Stomach smooth muscle (tissue), 2 donors: Measurements from ENCODE around the gene SLC9A9.

ENCODE experiments used
- H3K27ac ChIP-seq: one replicate; pipeline ENCODE4 v1.7.0; 2013; ENCODE audit warnings: mild to moderate bottlenecking, low read length, inconsistent platforms
- H3K27me3 ChIP-seq, 2 donors: one replicate each; pipeline ENCODE4 v1.7.0; 2013; ENCODE audit warnings: low read length in 2 of 2; ENCODE audit not compliant: insufficient read depth in 2 of 2, control insufficient read depth in 1 of 2
- H3K36me3 ChIP-seq, 2 donors: one replicate each; pipeline ENCODE4 v1.7.0; 2013; ENCODE audit warnings: low read length in 2 of 2; ENCODE audit not compliant: control insufficient read depth in 2 of 2, insufficient read depth in 2 of 2
- H3K4me1 ChIP-seq: one replicate; pipeline ENCODE4 v1.7.0; 2013; ENCODE audit warnings: low read length; ENCODE audit not compliant: control insufficient read depth, insufficient read depth
- H3K4me3 ChIP-seq, 2 donors: one replicate each; pipeline ENCODE4 v1.7.0; 2013; ENCODE audit warnings: low read length in 2 of 2
- H3K9ac ChIP-seq, 2 donors: one replicate each; pipeline ENCODE4 v1.7.0; 2013; ENCODE audit warnings: low read length in 2 of 2, mild to moderate bottlenecking in 1 of 2
- H3K9me3 ChIP-seq, 2 donors: one replicate each; pipeline ENCODE4 v1.7.0; 2013; ENCODE audit warnings: low read length in 2 of 2; ENCODE audit not compliant: control insufficient read depth in 2 of 2
- donor health status: healthy.
- donor health status: Pancreatic carcinoma.

The SLC9A9 gene

DNA sequence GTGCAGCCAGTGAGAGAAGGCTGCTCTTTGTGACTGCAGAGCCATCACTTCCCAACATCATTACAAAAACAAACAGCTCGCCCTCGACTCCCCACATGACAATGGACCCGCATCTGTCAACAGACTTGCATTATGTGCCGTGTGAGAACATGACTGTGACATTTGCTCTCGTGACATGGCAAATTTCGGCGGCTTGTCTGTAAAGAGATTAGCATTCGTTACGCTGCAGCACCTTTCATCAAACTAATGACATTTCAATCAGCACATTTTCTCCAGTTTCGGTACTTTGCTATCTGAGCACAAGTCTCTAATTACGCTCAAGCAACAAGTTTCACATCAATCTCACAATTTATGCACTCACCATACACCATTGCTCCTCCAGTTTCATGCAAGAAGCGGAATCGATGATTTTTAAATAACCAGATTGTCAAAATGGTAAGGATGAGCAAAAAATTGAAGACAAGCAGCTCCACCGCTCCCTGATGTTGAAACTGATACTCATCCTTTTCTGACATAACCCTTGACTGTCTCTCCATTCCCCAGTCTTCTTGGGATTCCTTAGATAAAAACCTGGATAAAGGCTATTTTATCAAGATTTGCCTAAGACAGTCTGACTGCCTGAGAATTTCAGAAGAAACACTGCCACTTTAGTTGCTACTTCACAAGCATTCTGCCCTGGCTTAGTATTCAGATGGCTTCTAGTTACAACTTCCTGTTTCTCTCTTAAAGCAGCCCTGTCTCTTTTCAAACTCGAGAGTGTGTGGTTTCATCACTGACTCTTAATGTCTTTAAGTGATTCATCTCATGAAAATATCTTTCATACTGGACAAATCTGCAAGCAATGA, at the start of gene SLC9A9:
Gene SLC9A9, minus strand, starts transcription at position 682 of the 845 bp plus-strand sequence. Its CDS starts 146 bp downstream, at position 536.
- H3K27me3 ChIP-seq = no peaks in the 10 kb centered on the region
- H3K9ac ChIP-seq = peak within 1 kb of the TSS; percentile 61 to 72
- peak within 1 kb of the TSS; percentile 89 to 98 for H3K4me3 ChIP-seq
- H3K4me1 ChIP-seq = peaks cover 3% of the 10 kb centered on the region
- no peaks in the 10 kb centered on the region for H3K9me3 ChIP-seq
- no peak within 1 kb of the TSS for H3K27ac ChIP-seq
- H3K36me3 ChIP-seq = no peaks in the 10 kb centered on the region

DNA sequence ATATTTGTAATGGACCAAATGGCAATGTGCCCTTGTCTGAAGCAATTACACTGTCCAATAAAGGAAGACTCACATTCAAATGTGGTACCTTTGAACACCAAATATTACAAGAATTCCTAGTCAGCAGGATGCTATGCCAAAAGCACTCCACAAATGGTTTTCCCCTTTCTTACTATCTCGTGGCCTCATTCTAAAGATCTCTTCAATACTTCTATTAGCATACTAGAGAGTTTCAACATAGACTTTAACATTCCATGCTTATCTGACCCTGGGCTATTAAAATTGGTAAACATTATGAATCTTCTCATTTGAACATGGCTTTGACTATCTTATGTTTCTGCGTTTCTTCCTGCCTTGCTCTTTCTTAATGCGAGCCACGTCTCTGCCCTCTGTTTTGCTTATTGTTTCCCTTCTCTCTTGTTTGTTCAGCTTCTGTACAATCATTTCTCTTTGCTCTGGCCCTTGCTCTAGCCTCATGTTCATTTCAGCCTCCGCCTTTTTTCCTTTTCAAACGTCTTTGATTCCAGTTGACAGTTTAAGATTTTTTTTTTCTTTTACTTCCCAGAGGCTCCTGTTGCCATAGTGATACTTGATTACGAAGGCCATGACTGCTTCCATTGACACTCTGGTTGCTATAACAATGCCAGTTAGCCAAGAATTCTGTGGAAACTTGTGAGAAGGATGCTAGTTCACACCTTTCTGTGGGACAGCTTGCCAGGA, 49.5 kb upstream of the SLC9A9 start:
- Histone ChIP-seq H3K9me3 (no peaks in the 10 kb centered on the region), H3K9ac (no peak overlapping the region), H3K27me3 (no peaks in the 10 kb centered on the region), H3K36me3 (no peaks in the 10 kb centered on the region), H3K27ac (no peak overlapping the region), H3K4me1 (no peaks in the 10 kb centered on the region), H3K4me3 (no peak overlapping the region)

DNA sequence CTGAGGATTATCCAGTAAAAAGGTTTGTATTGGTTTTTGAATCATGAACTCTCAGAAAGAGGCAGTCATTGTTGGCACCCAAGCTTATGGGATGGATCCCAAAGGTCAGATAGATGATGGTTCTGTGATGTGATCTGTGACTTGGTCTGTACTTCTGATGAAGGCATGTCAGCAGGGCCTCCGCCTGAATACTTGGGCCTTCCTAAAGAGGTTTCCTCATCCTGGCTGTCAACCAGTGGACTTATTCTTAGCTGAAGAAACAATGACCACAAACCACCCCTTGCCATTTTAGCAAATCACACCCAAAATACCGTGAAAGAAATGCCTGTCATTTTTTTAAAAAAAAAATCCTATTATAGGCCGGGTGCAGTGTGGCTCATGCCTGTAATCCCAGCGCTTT, 48.2 kb upstream of the SLC9A9 start:
- no peaks in the 10 kb centered on the region for H3K9me3 ChIP-seq
- H3K4me1 ChIP-seq = no peaks in the 10 kb centered on the region
- H3K36me3 ChIP-seq = no peaks in the 10 kb centered on the region
- H3K4me3 ChIP-seq = no peak overlapping the region
- H3K27me3 ChIP-seq = no peaks in the 10 kb centered on the region
- H3K27ac ChIP-seq = no peak overlapping the region
- no peak overlapping the region for H3K9ac ChIP-seq

DNA sequence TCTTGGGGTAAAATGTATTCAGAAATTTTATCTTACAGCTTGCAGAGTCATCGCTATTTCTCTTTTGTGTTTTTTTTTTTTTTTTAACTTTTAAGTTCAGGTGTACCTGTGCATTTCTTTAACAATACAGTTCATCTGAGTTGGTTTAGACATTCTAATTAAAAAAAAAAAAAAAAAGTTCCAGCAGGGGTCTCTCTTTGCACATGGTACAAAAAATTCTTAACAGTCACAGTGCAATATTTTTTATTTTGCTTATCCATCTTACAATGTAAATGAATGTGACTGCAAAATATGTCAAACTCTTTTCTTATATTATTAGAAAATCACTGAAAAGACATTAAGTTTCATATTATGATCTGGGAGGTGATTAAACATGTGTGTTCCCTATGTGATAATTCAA, 47.5 kb upstream of the SLC9A9 start:
- no peaks in the 10 kb centered on the region for H3K36me3 ChIP-seq
- H3K4me1 ChIP-seq = no peaks in the 10 kb centered on the region
- no peak overlapping the region for H3K4me3 ChIP-seq
- H3K9me3 ChIP-seq = no peaks in the 10 kb centered on the region
- H3K27me3 ChIP-seq = no peaks in the 10 kb centered on the region
- no peak overlapping the region for H3K27ac ChIP-seq
- no peak overlapping the region for H3K9ac ChIP-seq

DNA sequence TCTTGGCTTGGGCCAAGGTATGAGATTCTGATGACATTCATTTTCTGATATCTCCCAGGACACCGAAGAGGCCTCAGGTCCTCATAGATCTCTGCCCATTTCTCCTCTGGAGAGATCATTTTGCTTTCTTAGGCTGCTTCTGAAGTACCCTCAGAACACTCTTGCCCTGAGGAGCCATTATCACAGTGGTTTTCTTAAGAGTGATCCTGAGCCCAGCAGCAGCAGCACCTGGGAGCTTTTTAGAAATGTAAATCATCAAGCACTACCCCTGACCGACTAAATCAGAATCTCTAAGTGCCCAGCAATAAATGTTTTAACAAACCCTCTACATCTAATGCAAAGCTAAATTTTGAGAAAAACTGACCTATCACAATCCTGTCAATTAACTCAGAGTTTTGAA, 40.6 kb upstream of the SLC9A9 start:
- Histone ChIP-seq H3K4me1 (no peaks in the 10 kb centered on the region), H3K27me3 (no peaks in the 10 kb centered on the region), H3K9ac (no peak overlapping the region), H3K4me3 (no peak overlapping the region), H3K27ac (no peak overlapping the region), H3K9me3 (no peaks in the 10 kb centered on the region), H3K36me3 (no peaks in the 10 kb centered on the region)

DNA sequence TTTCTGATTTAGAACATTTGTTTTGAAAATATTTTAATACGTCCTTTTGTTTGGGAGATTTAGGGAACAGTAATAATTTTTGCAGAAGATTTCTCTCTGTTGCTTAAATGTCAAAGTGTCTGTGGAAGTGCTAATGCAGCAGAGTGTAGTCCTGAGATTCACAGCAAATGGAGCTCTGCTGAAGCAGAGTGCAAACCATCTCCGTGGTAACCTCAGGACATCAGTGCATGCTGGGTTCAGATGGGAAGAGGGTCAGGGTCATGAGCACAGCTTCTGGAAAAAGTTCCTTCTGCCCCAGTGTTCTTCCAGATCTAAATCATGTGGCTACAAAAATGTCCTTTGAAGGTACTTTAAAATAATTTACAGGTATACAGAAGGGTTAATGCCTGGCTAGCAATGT, 39.9 kb upstream of the SLC9A9 start:
- Histone ChIP-seq H3K36me3 (no peaks in the 10 kb centered on the region), H3K27ac (no peak overlapping the region), H3K4me3 (no peak overlapping the region), H3K9ac (no peak overlapping the region), H3K9me3 (no peaks in the 10 kb centered on the region), H3K27me3 (no peaks in the 10 kb centered on the region), H3K4me1 (no peaks in the 10 kb centered on the region)

DNA sequence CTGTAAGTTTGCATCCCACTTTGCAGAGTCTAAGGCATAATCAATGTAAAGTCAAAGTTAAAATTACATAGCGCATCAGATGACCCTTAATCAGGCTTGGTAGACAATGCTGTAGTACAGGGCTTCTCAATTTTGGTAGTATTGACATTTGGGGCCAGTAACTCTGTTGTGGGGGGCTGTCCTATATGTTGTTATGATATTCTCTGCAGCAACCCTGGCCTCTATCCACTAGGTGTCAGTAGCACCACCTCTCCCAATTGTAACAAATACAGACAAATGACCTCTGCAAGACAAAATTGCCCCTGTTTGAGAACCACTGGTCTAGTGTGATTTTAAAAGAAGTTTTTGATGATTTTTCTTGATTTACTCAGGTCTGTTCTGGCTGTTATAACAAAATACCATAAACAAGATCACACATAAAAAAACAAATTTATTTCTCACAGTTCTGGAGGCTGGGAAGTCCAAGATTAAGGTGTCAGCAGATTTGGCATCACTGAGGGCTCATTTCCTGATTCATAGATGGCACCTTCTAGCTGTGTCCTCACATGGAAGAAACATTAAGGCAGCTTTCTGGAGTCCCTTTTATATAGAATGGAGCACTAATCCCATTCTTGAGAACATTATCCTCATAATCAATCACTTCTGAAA, 37.6 kb upstream of the SLC9A9 start:
- Histone ChIP-seq H3K4me1 (no peaks in the 10 kb centered on the region), H3K27me3 (no peaks in the 10 kb centered on the region), H3K9ac (no peak overlapping the region), H3K36me3 (no peaks in the 10 kb centered on the region), H3K27ac (no peak overlapping the region), H3K4me3 (no peak overlapping the region), H3K9me3 (no peaks in the 10 kb centered on the region)

DNA sequence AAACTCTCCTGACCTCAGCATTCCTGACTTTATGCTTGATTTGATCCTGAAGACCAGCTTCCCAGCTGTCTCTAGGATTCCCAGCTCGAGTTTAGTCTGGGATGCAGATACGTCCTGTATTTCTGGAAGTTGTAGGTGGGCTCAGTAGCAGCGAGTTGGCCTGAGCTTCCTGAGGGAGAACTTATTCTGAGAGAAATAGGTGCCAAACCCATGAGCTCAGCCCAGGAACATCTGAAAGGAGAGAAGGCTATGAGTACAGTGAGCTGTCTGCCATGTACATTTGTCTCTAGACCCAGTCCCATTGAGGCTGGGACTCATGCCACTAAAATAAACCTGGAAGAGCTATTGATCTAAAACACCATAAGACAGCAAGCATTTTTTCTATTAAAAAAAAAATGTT, 36.6 kb upstream of the SLC9A9 start:
- H3K4me3 ChIP-seq = no peak overlapping the region
- no peak overlapping the region for H3K27ac ChIP-seq
- no peaks in the 10 kb centered on the region for H3K27me3 ChIP-seq
- no peaks in the 10 kb centered on the region for H3K36me3 ChIP-seq
- H3K4me1 ChIP-seq = no peaks in the 10 kb centered on the region
- no peaks in the 10 kb centered on the region for H3K9me3 ChIP-seq
- no peak overlapping the region for H3K9ac ChIP-seq

DNA sequence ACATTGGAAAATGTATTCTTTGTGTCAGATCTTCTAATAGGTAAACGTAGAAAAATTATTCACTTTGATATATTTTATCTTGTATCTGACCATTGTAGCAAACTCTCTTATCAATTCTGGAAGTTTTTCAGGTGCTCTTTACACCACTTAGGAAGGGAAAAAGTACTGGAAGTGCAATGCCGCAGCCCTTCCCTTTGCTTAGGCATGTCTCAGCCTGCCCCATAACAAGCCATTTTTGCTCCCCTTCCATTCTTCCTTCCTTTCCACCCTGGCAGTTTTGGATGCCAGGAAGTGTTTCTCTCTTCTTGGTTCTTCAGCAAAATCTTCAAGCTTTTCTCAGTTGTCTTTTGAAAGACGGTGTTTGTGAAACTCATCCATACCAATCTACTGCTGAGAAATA, 34.9 kb upstream of the SLC9A9 start:
- Histone ChIP-seq H3K4me1 (no peaks in the 10 kb centered on the region), H3K27me3 (no peaks in the 10 kb centered on the region), H3K4me3 (no peak overlapping the region), H3K9me3 (no peaks in the 10 kb centered on the region), H3K36me3 (no peaks in the 10 kb centered on the region), H3K9ac (no peak overlapping the region), H3K27ac (no peak overlapping the region)

DNA sequence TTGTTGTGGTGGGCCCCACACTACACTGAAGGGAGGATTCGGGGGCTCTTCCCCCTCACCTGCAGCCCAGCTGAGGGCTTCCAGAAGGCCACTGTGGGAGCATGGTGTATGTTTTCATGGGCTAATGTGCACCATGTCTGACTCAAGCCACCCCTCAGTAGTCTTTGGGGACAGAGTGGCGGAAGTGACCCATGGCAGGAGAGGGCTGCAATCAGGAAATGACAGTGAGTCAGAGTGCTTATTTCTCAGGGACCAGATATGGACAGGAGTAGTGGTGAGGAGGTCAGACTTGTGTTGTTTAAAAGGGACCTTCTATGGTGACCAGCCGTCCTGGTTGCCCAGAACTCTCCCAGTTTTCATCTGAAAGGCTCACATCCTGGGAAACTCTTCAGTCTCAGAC, 32.8 kb upstream of the SLC9A9 start:
- H3K4me3 ChIP-seq = no peak overlapping the region
- H3K36me3 ChIP-seq = no peaks in the 10 kb centered on the region
- no peaks in the 10 kb centered on the region for H3K9me3 ChIP-seq
- no peak overlapping the region for H3K9ac ChIP-seq
- H3K27ac ChIP-seq = no peak overlapping the region
- no peaks in the 10 kb centered on the region for H3K4me1 ChIP-seq
- H3K27me3 ChIP-seq = no peaks in the 10 kb centered on the region
